ENCODE results near the gene TPST1. TPM values are rescaled to one million over a fixed set of nuclear protein-coding genes. Genes with fewer than 3 reads are reported as not detected.

TPST1 gene
- total and polyA plus RNA-seq, 2 of the 8 experiments (the other 6 are each of a cell fraction or from before 2014, with no cell fraction given): 8.2 to 18.4 TPM

- no peak overlapping the region for H2BK15ac ChIP-seq (ENCODE audit: low read length)
- TF ChIP-seq SIRT6 (IDR thresholded peaks at IDR 0.05; ENCODE audit: low read length) (no peak), SP2 (IDR thresholded peaks at IDR 0.05; ENCODE audit: low read length) (no peak), SP1 (IDR thresholded peaks at IDR 0.05; ENCODE audit: low read depth, low read length) (no peak), NRF1 (IDR thresholded peaks at IDR 0.05; ENCODE audit: low read depth, low read length) (no peak), E2F6 (IDR thresholded peaks at IDR 0.05) (no peak)
- H2BK12ac ChIP-seq (ENCODE audit: low read depth, low read length): no peak overlapping the region
- H4K20me1 ChIP-seq (replicated peaks in 1 of 2; ENCODE audit: control insufficient read depth in 1 of 2, insufficient read depth in 2 of 2, low read length in 2 of 2): peaks cover 0 to 4% of the 10 kb centered on the region in 2 experiments
- no peak overlapping the region for H3K23ac ChIP-seq (ENCODE audit: insufficient read length)
- H4K5ac ChIP-seq (ENCODE audit: insufficient read length, low read depth, low read length): no peak overlapping the region
- H4K91ac ChIP-seq (replicated peaks; ENCODE audit: insufficient read length, low read length): no peak overlapping the region
- H2BK20ac ChIP-seq (ENCODE audit: low read length): no peak overlapping the region
- no peak overlapping the region for H3K18ac ChIP-seq (ENCODE audit: extremely low read depth, low read length)
- no peak overlapping the region for H3K4ac ChIP-seq (replicated peaks; ENCODE audit: insufficient read length, low read depth, low read length)
- H3K56ac ChIP-seq (replicated peaks; ENCODE audit: insufficient read length, low read depth, low read length): no peak overlapping the region
- H2AK5ac ChIP-seq (ENCODE audit: low read depth, low read length): peak overlapping the region; percentile 77; the same call in 1 of the 2 replicates
- H3K23me2 ChIP-seq (ENCODE audit: low read depth, low read length): no peaks in the 10 kb centered on the region
- no peak overlapping the region for H3K4me3 ChIP-seq (ENCODE audit: extremely low read depth in 1 of 4, insufficient read depth in 2 of 4, low read depth in 3 of 4, low read length in 4 of 4)
- no peaks in the 10 kb centered on the region for H3K36me3 ChIP-seq (ENCODE audit: control insufficient read depth in 2 of 4, insufficient read depth in 4 of 4, low read length in 3 of 4)
- no peaks in the 10 kb centered on the region; a peak in 2 of 4 replicates for H3K79me2 ChIP-seq (ENCODE audit: control insufficient read depth in 1 of 2, insufficient read depth in 2 of 2, low read length in 2 of 2)
- no peaks in the 10 kb centered on the region for H3K4me1 ChIP-seq (replicated peaks in 1 of 4; ENCODE audit: control insufficient read depth in 3 of 4, insufficient read depth in 4 of 4, low read length in 3 of 4)
- POLR2A ChIA-PET (ENCODE audit: partially characterized antibody): interaction anchor here (1.1 kb wide), 1 partner anchor 10 kb away, joined by 3 read pairs; no protein-coding TSS in a partner anchor
- 0 out of 2 replicates have a peak, but pooled peaks cover 2% of the 10 kb centered on the region for H3K79me1 ChIP-seq (ENCODE audit: low read depth, low read length)
- no peak overlapping the region for H2BK5ac ChIP-seq (ENCODE audit: low read depth, low read length)
- no peak overlapping the region for H2AFZ ChIP-seq (ENCODE audit: low read length)
- DNase-seq (ENCODE audit: low read depth in 1 of 2, low spot score in 2 of 2) (no peak), FAIRE-seq (no peak)
- no peak overlapping the region for H3K27ac ChIP-seq (ENCODE audit: low read depth, low read length)
- 85% methylated on average over 2 of the region's 2 CpGs; no CpG with 5 or more reads in 1 of the 2 experiments for WGBS, 2 experiments (ENCODE audit: extremely low coverage in 1 of 2, insufficient coverage in 1 of 2, insufficient read length in 1 of 2, insufficient replicate concordance in 2 of 2, low coverage in 1 of 2, low lambda C conversion rate in 2 of 2, missing lambda C conversion rate in 1 of 2)
- H3K4me2 ChIP-seq (ENCODE audit: insufficient read depth in 1 of 2, low read depth in 2 of 2, low read length in 2 of 2): no peak overlapping the region
- CTCF ChIA-PET (ENCODE audit: partially characterized antibody): interaction anchor here (1.6 kb wide), 2 partner anchors 31 to 96 kb away, joined by 4 read pairs; partner anchors contain the start of gene TPST1
- peaks cover 4 to 6% of the 10 kb centered on the region in 2 experiments; a peak in 3 of 4 replicates for H3K9me3 ChIP-seq (ENCODE audit: insufficient read depth in 2 of 2, low read depth in 1 of 2, low read length in 1 of 2)
- no peak overlapping the region for H4K8ac ChIP-seq (ENCODE audit: extremely low read depth, insufficient read depth, low read length)
- H3K14ac ChIP-seq (ENCODE audit: insufficient read length): no peak overlapping the region
- H3K9ac ChIP-seq (replicated peaks in 1 of 4; ENCODE audit: extremely low read depth in 1 of 4, low read depth in 3 of 4, low read length in 3 of 4): peak overlapping the region in 1 of 4 experiments; percentile 18; a peak in 1 of 7 replicates
- no peaks in the 10 kb centered on the region for H3K27me3 ChIP-seq (replicated peaks in 1 of 4; ENCODE audit: control insufficient read depth in 3 of 4, extremely low read depth in 1 of 4, insufficient read depth in 3 of 4, low read length in 3 of 4)
- no peak overlapping the region for H2BK120ac ChIP-seq (replicated peaks; ENCODE audit: low read depth, low read length)
Measured at GRCh38 chr7:66236713-66237303, 31.7 kb downstream of the TPST1 start.

Data from H1 (cell line).